NAMALWA (cell line): ENCODE results near the gene SPEG.
"Not testable (repeated sequence)": the region's sequence is repeated elsewhere in the genome, so short reads cannot be mapped to it uniquely, and the experiment has no call there.

Source experiments
- DNase-seq: peaks from one replicate; pipeline ENCODE4 v3.0.0-alpha.2; 2015; ENCODE audit warnings: low spot score

Gene SPEG

DNA sequence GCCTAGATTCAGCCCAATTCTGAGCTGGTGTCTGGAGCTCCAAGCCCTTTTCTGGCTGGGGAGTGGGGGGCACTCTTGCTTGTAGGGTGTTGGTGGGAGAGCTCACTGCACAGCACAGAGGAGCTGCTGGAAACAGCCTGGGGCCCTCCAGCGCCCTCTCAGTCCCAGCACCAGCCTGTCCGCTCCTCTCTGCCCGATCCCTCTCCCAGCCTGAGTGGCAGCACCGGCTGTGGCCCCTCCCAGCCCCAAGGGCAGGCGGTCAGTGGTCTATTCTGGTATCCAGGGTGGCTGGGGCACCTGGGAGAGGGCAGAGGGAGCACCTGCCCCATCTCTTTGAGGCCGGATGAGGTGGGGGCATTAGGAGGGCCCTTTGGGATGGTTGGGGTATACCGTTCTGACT, 29.7 kb upstream of the SPEG start:
- no peak for DNase-seq

DNA sequence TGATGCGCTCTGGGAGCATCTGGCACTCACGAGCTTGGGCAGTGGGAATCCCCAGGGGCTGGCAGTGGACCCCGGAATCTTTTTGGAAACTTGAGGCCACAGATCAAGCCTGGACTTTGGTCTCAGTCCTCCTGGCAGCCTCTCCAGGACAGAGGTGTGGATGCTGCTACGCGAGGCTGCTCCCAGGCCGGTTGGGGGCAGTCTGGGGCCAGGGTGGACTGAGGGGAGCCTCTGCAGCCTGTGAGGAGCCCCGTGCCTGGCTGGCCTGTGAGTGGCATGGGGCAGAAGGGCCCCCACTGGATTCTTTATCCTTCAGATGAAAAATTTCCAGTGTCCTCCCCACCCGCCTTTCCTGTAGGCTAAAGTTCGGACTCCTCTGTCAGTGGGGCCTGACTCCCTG, 29.2 kb upstream of the SPEG start:
- no peak for DNase-seq

DNA sequence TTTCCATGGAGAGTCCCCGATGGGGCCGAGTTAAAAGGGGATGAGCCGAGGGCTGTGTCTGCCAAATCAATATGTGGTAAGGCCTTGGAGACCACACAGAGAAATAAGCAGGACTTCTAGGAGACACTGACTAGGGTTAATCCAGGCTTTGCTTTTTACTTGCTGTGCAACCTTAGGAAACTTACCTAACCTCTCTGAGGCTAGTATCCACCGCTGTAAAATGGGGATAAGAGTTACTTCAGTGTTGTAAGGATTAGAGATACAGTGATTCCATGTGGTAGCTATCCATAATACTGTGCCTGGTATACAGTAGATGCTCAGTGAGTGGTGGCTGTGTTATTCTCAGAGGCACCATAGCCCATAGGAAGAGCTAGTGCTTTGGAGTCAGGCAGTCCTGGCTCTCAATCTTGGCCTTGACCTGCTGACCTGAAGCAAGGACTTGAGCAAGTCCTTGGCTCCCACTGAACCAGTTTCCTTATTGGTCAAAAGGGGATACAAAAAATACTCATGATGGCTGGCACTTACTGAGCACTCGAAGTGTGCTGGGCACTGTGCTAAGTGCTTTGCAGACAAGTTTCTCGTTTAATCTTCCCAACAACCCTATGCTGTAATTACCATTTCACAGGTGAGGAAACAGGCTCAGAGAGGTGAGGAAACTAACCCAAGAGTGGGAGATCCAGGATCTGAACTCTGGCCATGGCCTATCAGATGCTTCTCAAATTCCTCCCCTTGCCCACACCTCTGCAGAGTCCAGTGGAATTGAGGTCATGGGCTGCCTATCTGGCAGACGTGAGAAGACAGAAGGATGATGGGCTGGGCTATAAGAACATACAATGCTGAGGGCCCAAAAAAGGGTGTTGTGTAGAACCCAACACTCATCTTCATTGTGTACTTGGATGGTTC, 28.4 kb upstream of the SPEG start:
- DNase-seq: no peak

DNA sequence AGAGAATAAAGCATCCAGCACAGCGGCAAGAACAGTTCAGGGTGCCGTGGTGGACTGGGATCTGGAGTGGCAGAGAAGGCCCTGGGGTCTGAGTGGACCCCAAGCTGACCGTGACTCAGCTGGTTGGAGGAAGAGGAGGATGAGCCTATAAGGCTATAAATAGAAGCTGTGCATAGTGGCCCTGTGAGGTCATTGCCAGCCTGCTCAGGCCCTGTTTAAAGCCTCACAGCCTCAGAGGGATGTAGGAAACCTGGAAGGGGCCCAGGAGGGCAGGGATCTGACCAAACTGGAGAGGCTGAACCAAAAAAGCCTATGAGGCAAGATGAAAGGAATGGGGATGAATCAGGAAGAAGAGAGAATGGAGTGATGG, 27.8 kb upstream of the SPEG start:
- DNase-seq: no peak

DNA sequence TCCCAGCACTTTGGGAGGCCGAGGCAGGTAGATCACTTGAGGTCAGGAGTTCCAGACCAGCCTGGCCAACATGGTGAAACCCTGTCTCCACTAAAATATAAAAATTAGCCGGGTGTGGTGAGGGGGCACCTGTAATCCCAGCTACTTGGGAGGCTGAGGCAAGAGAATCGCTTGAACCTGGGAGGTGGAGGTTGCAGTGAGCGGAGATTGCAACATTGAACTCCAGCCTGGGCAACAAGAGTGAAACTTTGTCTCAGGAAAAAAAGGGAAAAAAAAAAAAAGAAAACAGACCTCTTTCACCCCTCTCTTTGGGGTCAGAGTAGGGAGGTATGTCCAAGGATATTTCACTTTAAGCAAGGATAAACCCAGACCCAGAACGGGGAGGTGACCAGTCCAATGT, 27.3 kb upstream of the SPEG start:
- not testable (repeated sequence) for DNase-seq

DNA sequence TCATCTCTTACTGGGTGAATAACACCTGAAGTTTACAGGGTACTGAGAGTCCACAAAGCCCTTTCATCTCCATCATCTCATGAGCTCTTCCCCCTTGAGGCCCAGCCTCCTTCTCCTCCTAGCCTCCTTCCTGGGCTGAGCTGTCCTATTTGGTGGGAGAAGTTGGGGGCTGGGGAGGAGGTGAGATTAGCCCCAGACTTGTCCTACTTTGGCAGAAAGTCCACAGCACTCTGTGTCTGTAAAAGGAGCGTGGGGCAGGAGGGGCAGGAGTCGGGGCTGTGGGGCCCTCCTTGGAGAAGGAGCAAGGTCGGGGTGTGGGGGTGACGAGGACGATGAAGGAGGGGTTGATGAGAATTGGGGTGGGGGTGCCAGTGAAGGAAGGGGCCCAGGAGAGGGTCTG, 26.4 kb upstream of the SPEG start:
- DNase-seq: no peak

DNA sequence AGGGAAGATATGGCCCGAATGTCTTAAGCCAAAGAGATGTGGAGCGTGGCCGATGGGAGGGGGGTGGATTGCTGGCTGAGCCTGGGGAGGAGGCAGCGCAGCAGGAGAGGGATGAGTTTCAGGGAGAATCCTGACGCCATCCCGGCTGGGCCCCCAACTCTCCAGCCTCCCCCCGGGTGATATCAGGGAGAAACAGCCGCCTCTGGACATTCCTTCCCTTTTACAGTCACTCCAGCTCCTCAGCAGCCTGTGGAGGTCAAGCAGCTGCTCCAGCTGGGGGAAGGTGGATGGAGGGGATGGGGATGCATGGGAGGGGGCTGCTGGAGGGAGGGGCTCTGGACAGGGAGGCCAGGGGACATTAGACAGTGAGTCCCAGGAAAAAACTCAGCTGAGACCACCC, 26.0 kb upstream of the SPEG start:
- DNase-seq: no peak

DNA sequence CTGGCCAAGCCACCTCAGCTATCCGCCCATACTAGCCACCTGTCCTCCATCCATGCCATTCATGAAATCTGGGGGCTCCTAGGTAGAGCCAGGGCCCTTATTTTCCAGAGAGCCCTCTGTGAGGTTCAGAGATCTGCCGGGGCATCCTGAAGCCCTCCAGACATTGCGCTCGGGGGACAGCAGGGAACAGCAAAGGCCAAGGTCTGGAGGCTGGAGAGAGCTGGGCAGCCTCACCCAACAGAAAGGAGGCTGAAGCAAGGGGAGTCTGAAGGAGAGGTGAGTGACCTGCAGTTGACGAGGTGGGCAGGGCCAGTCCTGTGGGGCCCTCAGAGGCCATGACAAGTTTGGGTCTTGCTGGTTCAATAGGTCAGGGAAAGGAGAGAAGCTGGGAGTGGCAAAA, 25.0 kb upstream of the SPEG start:
- DNase-seq: no peak

DNA sequence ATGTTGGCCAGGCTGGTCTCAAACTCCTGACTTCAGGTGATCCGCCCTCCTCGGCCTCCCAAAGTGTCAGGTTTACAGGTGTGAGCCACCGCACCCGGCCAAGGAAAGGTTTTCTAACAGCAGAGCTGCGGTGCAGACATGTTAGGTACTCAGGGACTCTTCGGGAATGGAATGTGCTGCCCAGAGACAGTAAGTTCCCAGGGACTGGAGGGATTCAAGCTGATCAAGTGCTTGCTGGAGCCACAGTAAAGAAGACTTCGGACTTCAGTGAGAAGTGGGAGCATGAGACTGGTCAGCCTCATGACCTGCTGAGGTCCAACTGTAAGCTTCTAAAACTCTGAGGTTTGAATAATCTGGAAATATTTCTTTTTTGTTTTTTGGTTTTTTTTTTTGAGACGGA, 24.3 kb upstream of the SPEG start:
- no peak for DNase-seq

DNA sequence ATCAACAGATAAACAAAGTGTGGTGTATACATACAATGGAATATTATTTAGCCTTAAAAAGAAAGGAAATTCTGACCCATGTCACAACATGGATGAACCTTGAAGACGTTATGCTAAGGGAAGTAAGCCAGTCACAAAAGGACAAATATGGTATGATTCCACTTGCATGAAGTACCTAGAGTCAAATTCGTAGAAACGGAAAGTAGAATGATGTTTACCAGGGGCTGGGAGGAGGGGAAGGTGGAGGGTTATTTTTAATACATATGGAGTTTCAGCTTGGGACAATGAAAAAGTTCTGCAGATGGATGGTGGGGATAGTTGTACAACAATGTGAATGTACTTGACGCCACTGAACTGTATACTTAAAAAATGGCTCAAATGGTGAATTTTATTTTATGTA, 19.8 kb upstream of the SPEG start:
- no peak for DNase-seq

DNA sequence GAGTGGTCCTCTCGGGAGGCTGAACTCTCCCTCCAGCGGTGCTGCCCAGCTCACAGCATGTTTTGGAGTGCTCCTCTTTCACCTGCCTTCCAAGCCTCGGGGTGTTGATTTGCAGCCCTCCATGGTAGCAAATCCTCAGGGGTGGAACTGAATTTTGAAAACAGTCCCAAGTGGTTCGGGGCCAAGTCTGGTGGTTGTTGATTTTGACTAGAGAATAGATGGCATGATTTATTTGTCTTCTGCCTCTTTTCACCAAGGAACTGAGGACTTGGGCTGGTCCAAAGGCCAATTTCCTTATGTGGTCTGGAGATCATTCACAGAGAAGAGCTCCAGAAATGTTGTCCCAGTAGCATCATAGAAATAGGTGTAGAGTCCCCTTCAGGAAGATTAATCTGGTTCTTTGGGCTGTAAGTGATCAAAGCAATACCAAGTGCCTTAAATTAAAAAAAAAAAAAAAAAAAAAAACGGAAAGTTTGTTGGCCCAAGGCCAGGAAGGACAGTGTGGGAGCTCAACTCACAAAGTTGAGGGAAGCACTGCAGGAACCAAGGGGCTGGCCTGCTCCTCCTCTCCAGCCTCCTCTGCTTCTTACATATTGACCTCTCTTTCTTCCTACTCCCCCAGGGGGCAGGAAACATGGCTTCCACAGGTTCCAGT, 18.9 kb upstream of the SPEG start:
- no peak for DNase-seq

DNA sequence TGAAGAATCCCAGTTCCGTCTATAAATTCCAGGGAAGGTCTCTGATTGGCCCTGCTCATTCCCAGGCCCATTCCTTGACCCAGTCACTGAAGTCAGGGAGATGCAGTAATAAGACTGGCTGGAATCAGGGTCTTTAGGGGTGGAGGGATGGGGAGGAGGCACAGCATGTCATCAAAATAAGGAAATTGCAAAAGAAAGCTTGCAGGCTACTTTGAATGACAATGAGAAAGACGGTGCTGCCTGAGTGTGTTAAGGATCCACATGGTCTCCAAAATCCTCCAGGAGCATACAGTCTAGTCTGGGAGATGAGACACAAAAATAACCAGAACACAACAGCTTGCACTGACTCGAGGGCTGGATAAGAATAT, 18.4 kb upstream of the SPEG start:
- DNase-seq: no peak

DNA sequence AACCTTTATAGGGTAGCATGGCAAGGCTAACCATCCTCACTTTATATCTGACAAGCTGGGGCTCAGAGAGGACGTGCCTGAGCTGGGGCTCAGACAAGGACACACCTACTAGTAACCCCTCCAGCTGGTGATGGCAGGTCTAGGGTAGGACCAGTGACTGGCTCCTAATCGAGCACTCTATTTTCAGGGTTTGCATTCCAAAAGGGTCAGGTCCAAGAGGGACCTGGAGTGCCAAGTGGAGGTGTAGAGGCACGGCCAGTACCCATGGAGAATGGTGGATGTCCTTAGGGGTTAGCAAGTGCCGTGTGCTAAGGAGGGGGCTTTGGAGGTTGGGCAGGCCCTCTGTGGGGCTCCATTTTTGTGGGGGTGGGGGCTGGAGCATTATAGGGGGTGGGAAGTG, 17.7 kb upstream of the SPEG start:
- DNase-seq: no peak

DNA sequence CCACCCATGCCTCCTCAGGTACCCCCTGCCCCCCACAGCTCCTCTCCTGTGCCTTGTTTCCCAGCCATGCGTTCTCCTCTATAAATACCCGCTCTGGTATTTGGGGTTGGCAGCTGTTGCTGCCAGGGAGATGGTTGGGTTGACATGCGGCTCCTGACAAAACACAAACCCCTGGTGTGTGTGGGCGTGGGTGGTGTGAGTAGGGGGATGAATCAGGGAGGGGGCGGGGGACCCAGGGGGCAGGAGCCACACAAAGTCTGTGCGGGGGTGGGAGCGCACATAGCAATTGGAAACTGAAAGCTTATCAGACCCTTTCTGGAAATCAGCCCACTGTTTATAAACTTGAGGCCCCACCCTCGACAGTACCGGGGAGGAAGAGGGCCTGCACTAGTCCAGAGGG, 17.3 kb upstream of the SPEG start:
- DNase-seq: no peak

DNA sequence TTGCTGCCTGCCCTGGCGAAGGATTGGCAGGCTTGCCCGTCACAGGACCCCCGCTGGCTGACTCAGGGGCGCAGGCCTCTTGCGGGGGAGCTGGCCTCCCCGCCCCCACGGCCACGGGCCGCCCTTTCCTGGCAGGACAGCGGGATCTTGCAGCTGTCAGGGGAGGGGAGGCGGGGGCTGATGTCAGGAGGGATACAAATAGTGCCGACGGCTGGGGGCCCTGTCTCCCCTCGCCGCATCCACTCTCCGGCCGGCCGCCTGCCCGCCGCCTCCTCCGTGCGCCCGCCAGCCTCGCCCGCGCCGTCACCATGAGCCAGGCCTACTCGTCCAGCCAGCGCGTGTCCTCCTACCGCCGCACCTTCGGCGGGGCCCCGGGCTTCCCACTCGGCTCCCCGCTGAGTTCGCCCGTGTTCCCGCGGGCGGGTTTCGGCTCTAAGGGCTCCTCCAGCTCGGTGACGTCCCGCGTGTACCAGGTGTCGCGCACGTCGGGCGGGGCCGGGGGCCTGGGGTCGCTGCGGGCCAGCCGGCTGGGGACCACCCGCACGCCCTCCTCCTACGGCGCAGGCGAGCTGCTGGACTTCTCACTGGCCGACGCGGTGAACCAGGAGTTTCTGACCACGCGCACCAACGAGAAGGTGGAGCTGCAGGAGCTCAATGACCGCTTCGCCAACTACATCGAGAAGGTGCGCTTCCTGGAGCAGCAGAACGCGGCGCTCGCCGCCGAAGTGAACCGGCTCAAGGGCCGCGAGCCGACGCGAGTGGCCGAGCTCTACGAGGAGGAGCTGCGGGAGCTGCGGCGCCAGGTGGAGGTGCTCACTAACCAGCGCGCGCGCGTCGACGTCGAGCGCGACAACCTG, 16.3 kb upstream of the SPEG start, which contains the start of gene DES:
Gene DES, plus strand, starts transcription at position 223 of the 857 bp plus-strand sequence. Its CDS starts 86 bp downstream, at position 309.
- no peak for DNase-seq

DNA sequence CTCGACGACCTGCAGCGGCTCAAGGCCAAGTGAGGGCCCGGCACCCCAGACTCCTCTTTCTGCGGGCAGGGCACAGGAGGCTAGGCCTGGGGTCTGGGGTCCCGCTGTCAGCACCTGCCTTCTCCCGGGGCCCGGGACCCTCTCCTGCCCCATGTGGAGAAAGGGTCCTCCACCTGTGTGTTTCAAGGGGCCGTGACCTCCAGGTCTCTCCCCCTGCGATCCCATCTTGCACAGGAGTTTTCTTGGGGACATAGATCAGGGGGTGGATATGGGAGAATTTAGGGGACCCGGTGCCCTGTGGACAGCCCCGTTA, 15.7 kb upstream of the SPEG start:
- no peak for DNase-seq

DNA sequence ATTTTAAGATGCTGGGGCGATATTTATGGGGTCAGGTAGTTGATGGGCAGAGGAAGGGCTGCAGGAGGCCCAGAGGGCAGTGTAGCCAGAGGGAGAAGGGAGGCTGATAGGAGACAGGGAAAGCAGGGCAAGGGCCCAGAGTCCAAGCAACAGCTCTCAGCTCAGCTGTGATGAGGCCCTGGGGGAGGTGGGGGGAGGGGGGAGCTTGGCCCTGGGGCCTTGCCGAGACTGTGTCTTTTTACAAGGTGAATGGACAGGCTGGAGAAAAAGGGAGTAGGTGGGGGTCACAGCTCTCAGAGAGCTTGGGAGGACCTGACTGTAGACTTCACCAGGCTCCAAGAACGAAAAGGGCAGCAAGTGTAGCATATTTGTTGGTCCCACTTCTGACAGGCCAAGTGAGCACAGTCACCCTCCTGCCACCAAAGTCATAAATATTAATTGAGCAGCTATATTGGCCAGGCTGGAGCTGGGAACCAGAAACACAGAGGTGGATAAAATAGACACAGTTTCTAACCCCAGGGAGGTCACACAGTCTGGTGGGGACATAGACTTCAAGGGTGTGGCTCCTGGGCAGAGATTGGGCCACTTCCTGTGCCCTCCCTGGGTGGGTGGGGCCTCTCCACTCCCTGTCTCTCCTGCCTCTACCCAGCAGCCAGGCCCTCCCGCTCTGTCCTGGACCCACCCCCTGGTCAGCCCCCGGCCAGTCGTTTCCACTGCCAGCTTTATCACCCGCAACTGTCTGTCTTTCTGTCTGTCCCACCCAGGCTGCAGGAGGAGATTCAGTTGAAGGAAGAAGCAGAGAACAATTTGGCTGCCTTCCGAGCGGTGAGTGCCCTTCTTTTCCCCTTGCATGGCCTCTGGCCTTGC, 15.1 kb upstream of the SPEG start:
- no peak for DNase-seq

DNA sequence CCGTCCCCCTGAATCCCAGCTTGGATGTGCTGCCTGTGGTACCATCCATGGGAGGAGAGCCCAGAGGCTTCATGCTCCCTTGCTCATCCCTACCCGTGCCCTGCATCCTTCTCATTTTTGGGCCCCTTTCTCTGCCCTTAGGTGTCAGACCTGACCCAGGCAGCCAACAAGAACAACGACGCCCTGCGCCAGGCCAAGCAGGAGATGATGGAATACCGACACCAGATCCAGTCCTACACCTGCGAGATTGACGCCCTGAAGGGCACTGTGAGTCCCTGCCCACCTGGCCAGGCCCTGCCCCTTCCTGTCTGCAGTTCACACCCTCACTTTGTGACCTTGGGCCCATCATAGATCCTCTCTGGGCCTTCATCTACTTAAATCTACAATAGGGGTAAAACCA, 14.0 kb upstream of the SPEG start:
- DNase-seq: no peak

DNA sequence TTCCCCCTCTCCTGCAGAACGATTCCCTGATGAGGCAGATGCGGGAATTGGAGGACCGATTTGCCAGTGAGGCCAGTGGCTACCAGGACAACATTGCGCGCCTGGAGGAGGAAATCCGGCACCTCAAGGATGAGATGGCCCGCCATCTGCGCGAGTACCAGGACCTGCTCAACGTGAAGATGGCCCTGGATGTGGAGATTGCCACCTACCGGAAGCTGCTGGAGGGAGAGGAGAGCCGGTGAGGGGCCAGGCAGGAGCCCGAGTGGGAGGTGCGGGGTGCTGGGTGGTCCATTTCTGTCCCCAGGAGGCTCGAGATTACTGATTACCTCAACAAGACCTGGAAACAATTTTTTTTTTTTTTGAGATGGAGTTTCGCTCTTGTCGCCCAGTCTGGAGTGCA, 13.3 kb upstream of the SPEG start:
- DNase-seq: no peak

DNA sequence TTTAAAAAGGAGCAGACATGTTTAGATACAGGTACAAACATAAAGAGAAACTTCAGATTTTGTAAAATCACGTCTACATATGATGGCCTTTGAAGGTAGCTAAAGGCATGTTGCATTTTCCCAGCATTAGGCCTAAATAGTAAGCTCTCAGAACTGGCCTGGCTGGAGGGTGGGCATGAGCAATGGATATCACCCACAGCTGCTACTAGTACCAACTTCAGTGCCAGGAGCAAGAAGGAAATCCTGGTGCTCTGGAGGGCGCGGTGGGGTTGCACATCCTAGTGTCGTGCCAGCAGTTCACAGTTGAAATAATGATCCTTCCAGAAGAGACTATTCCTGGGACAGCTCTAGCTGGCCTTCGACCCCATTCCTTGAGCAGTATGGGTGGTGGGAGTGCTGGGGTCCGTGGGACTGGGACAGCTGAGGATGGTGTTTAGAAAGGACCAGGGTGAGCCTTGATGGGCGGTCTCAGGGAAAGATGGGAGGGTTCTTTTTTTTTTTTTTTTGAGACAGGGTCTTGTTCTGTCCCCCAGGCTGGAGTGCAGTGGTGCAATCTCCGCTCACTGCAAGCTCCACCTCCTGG, 11.6 kb upstream of the SPEG start:
- no peak for DNase-seq

DNA sequence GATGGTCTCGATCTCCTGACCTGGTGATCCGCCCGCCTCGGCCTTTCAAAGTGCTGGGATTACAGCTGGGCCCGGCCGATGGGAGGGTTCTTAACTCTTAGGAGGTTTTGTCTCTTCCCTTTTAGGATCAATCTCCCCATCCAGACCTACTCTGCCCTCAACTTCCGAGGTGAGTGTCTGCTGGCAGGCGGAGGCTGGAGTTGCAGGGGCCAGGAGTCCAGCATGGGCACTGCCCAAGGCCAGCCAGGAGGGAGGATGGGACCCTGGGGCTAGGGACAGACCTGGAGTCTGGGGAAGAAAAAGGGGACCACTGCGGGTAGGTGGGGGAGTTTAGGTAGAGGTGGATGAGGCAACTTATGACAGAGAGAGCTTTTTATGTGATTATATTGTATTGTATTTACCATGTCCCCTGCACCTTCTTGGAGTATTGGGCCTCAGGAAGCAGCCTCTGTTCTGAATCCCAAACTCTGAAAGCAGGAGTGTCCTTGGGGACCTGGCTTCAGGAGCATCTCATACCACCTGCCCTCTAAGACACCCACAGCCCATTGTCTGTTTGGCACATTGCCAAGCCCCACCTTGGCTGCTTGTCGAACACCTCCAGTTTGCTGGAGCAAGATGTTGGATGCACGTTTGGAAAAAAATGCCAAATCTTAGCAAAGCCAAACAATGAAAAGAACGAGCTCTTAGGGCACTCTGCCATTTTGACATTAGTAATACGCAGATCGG, 10.8 kb upstream of the SPEG start:
- DNase-seq: no peak
